ENCODE measurements around the gene CRYBG1.
A peak's percentile ranks its signal among the peaks of the same experiment; 100 is the strongest.

CRYBG1 gene

GRCh38 chr6:106474466-106474865 is 113.9 kb downstream of the CRYBG1 start:
- no peak overlapping the region for H3K4me3 ChIP-seq (replicated peaks; ENCODE audit: insufficient read depth, low read length)
- H3K27me3 ChIP-seq (ENCODE audit: insufficient read depth, poor library complexity, severe bottlenecking) = no peaks in the 10 kb centered on the region
- H3K27ac ChIP-seq (replicated peaks) = no peak overlapping the region
- TF ChIP-seq GABPA (IDR thresholded peaks at IDR 0.05; ENCODE audit: low read depth) = no peak
- no peak for TF ChIP-seq SPI1 (IDR thresholded peaks at IDR 0.05; ENCODE audit: borderline replicate concordance, low read depth)
- TF ChIP-seq POLR2AphosphoS5 (IDR thresholded peaks at IDR 0.05; ENCODE audit: low read depth) = no peak
- no peak for TF ChIP-seq REST (IDR thresholded peaks at IDR 0.05; ENCODE audit: insufficient replicate concordance, low read depth)
- TF ChIP-seq CTCF (IDR thresholded peaks at IDR 0.05; ENCODE audit: insufficient read depth, low read length) = no peak
- DNase-seq (ENCODE audit: low read depth in 1 of 2, low spot score in 1 of 2) = no peak

GRCh38 chr6:106475284-106475683 is 114.8 kb downstream of the CRYBG1 start:
- no peak overlapping the region for H3K4me3 ChIP-seq (replicated peaks; ENCODE audit: insufficient read depth, low read length)
- H3K27ac ChIP-seq (replicated peaks) = no peak overlapping the region
- H3K27me3 ChIP-seq (ENCODE audit: insufficient read depth, poor library complexity, severe bottlenecking) = no peaks in the 10 kb centered on the region
- TF ChIP-seq SPI1 (IDR thresholded peaks at IDR 0.05; ENCODE audit: borderline replicate concordance, low read depth) (no peak), REST (IDR thresholded peaks at IDR 0.05; ENCODE audit: insufficient replicate concordance, low read depth) (no peak), GABPA (IDR thresholded peaks at IDR 0.05; ENCODE audit: low read depth) (no peak), CTCF (IDR thresholded peaks at IDR 0.05; ENCODE audit: insufficient read depth, low read length) (no peak), POLR2AphosphoS5 (IDR thresholded peaks at IDR 0.05; ENCODE audit: low read depth) (no peak)
- no peak for DNase-seq (ENCODE audit: low read depth in 1 of 2, low spot score in 1 of 2)

GRCh38 chr6:106476331-106477105 is 116.0 kb downstream of the CRYBG1 start:
- no peak for TF ChIP-seq SPI1 (IDR thresholded peaks at IDR 0.05; ENCODE audit: borderline replicate concordance, low read depth)
- no peak for TF ChIP-seq CTCF (IDR thresholded peaks at IDR 0.05; ENCODE audit: insufficient read depth, low read length)
- TF ChIP-seq GABPA (IDR thresholded peaks at IDR 0.05; ENCODE audit: low read depth) = no peak
- no peak for TF ChIP-seq POLR2AphosphoS5 (IDR thresholded peaks at IDR 0.05; ENCODE audit: low read depth)
- DNase-seq (ENCODE audit: low read depth in 1 of 2, low spot score in 1 of 2) = no peak
- H3K27ac ChIP-seq (replicated peaks) = peak overlapping the region; percentile 73
- H3K27me3 ChIP-seq (ENCODE audit: insufficient read depth, poor library complexity, severe bottlenecking) = no peaks in the 10 kb centered on the region
- H3K4me3 ChIP-seq (replicated peaks; ENCODE audit: insufficient read depth, low read length) = no peak overlapping the region
